ENCODE measurements around the gene ACER2.
"Not testable (repeated sequence)": the region's sequence is repeated elsewhere in the genome, so short reads cannot be mapped to it uniquely, and the experiment has no call there.

Gene ACER2

GRCh38 chr9:19408693-19409400 is at the start of gene ACER2:
ACER2 (plus strand) TSS chr9:19409009; CDS start chr9:19409085, 76 bp downstream.
- peak; percentile 90 for DNase-seq

GRCh38 chr9:19369107-19369506 is 39.7 kb upstream of the ACER2 start:
- no peak for DNase-seq

GRCh38 chr9:19371942-19372341 is 36.9 kb upstream of the ACER2 start:
- peak; percentile 40 for DNase-seq

GRCh38 chr9:19372567-19372966 is 36.2 kb upstream of the ACER2 start:
- no peak for DNase-seq

- DNase-seq, result no peak
Observed at GRCh38 chr9:19373527-19373926, 35.3 kb upstream of the ACER2 start.

GRCh38 chr9:19375538-19375937 is 33.3 kb upstream of the ACER2 start:
- no peak for DNase-seq

GRCh38 chr9:19376931-19377330 is 31.9 kb upstream of the ACER2 start:
- DNase-seq, result no peak

- no peak for DNase-seq
Observed at GRCh38 chr9:19378164-19378563, 30.6 kb upstream of the ACER2 start.

GRCh38 chr9:19378647-19379046 is 30.2 kb upstream of the ACER2 start:
- no peak for DNase-seq

- peak; percentile 25 for DNase-seq
Observed at GRCh38 chr9:19379283-19379682, 29.5 kb upstream of the ACER2 start.

GRCh38 chr9:19379697-19380046 is 29.1 kb upstream of the ACER2 start:
- DNase-seq, result peak; percentile 40

- no peak for DNase-seq
Observed at GRCh38 chr9:19380826-19381075, 28.1 kb upstream of the ACER2 start.

- no peak for DNase-seq
Observed at GRCh38 chr9:19381656-19382055, 27.2 kb upstream of the ACER2 start.

GRCh38 chr9:19385212-19385611 is 23.6 kb upstream of the ACER2 start:
- DNase-seq, result not testable (repeated sequence)

GRCh38 chr9:19385786-19386501 is 22.9 kb upstream of the ACER2 start:
- DNase-seq, result peak; percentile 97

- DNase-seq, result no peak
Observed at GRCh38 chr9:19386502-19387044, 22.2 kb upstream of the ACER2 start.

GRCh38 chr9:19387317-19387716 is 21.5 kb upstream of the ACER2 start:
- no peak for DNase-seq

GRCh38 chr9:19389539-19389938 is 19.3 kb upstream of the ACER2 start:
- not testable (repeated sequence) for DNase-seq

GRCh38 chr9:19397845-19398244 is 11.0 kb upstream of the ACER2 start:
- DNase-seq, result no peak

- DNase-seq, result peak; percentile 71
Observed at GRCh38 chr9:19403231-19403630, 5.6 kb upstream of the ACER2 start.

- no peak for DNase-seq
Observed at GRCh38 chr9:19404283-19405075, 4.3 kb upstream of the ACER2 start.

GRCh38 chr9:19405771-19406170 is 3.0 kb upstream of the ACER2 start:
- no peak for DNase-seq

GRCh38 chr9:19408316-19408692 is 505 bp upstream of the ACER2 start:
- DNase-seq, result no peak
